Colonic mucosa (tissue), 4 donors: Measurements from ENCODE around the gene DNAJB13. TPM values are rescaled to one million over a fixed set of nuclear protein-coding genes. Genes with fewer than 3 reads are reported as not detected.

Experiments used
- DNase-seq: peaks from one replicate; pipeline ENCODE4 v3.0.0-alpha.2; 2020
- H3K27ac ChIP-seq: fragments of 200-600 bp; one replicate; pipeline ENCODE4 v1.8.0; 2021
- H3K27me3 ChIP-seq: fragments of 200-600 bp; one replicate; pipeline ENCODE4 v1.8.0; 2021
- H3K36me3 ChIP-seq: fragments of 200-600 bp; one replicate; pipeline ENCODE4 v1.8.0; 2021
- H3K4me1 ChIP-seq: fragments of 200-600 bp; one replicate; pipeline ENCODE4 v1.8.0; 2021; ENCODE audit warnings: mild to moderate bottlenecking
- H3K4me3 ChIP-seq: fragments of 200-600 bp; one replicate; pipeline ENCODE4 v1.8.0; 2021
- H3K9ac ChIP-seq, 2 donors: one replicate each; pipeline ENCODE4 v1.7.0; 2013; ENCODE audit warnings: control low read depth in 2 of 2, low read depth in 2 of 2, low read length in 2 of 2
- H3K9me3 ChIP-seq: fragments of 200-600 bp; one replicate; pipeline ENCODE4 v1.8.0; 2021
- intact Hi-C: fragments of 100-400 bp; cut with DNase I; formaldehyde crosslinking; loops from one replicate; pipeline ENCODE4 v1.14.1; 2022
- total RNA-seq, 2 donors: library from RNA; stranded (reverse); fragmentation: NEBNext Ultra II Directional in 1 of 2; extraction: Animal tissue kit (Norgen Biotek cat#: 25700) in 1 of 2; gene quantifications; one replicate each; pipeline ENCODE4 v1.2.1, GENCODE V29; 2021
- TF ChIP-seq, protein P1 (sequence below): fragments of 200-600 bp; IDR thresholded peaks from one replicate; pipeline ENCODE4 v1.8.0; 2022; ENCODE audit warnings: antibody characterized with exemption, mild to moderate bottlenecking
- donor health status: healthy.
- donor health status: DM: no; HTN: no; CAD: no.
- donor health status: DM: no; HTN: no; CAD: no.

The DNAJB13 gene
- total RNA-seq, 2 donors from 2014 or later: not detected

DNA sequence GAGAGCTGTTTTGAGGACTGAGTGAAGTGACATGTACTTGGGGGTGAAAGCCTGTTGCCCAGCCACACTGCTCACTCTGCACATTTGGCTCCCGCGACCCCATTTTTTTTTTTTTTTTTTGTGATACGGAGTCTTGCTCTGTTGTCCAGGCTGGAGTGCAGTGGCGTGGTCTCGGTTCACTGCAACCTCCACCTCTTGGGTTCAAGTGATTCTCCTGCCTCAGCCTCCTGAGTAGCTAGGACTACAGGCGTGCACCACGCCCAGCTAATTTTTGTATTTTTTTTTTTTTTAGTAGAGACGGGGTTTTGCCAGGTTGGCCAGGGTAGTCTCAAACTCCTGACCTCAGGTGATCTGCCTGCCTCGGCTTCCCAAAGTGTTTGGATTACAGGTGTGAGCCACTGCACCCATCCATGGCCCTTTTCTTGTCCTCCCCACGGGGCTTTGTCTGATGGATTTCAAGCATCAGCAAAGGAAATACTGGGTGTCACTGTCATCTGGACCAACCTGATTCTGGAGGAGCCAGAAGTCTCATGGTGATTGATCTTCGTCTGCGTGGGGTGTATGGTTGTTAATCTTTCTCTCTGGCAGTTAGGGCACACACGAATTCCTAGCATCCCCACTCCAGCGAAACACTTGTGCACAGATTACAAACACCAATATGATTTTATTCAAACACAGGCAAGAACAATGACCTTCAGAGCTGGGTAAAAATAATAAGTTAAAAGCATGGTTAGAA is 61.4 kb downstream of the DNAJB13 start:
- H3K4me1 ChIP-seq: no peaks in the 10 kb centered on the region
- no peaks in the 10 kb centered on the region for H3K36me3 ChIP-seq
- TF ChIP-seq, protein P1, sequence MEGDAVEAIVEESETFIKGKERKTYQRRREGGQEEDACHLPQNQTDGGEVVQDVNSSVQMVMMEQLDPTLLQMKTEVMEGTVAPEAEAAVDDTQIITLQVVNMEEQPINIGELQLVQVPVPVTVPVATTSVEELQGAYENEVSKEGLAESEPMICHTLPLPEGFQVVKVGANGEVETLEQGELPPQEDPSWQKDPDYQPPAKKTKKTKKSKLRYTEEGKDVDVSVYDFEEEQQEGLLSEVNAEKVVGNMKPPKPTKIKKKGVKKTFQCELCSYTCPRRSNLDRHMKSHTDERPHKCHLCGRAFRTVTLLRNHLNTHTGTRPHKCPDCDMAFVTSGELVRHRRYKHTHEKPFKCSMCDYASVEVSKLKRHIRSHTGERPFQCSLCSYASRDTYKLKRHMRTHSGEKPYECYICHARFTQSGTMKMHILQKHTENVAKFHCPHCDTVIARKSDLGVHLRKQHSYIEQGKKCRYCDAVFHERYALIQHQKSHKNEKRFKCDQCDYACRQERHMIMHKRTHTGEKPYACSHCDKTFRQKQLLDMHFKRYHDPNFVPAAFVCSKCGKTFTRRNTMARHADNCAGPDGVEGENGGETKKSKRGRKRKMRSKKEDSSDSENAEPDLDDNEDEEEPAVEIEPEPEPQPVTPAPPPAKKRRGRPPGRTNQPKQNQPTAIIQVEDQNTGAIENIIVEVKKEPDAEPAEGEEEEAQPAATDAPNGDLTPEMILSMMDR: no peak
- intact Hi-C loops: no loop called here
- H3K9ac ChIP-seq: no peak overlapping the region
- no peak overlapping the region for H3K4me3 ChIP-seq
- H3K27ac ChIP-seq: no peak overlapping the region
- H3K9me3 ChIP-seq: no peaks in the 10 kb centered on the region
- H3K27me3 ChIP-seq: no peaks in the 10 kb centered on the region
- no peak for DNase-seq

DNA sequence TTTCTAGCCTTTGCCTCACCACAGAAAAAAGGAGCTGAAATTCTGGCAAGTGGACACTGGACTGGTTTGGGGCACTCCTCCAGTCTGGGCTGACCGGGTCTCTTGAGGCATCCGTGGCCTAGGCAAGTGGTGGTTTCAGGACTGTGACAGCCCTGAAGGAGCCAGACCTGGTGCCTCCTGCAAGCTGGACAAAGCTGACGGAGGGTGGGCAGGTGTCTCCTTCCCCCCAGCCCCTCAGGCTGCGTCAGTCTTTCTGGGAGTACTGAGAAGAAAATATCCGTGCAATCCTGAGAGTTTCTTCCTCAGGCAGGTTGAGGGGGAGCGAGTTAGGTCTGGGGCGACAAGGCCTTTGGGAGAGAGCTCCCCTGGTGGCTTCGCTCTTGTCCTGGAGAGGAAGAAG is 62.3 kb downstream of the DNAJB13 start:
- no peaks in the 10 kb centered on the region for H3K36me3 ChIP-seq
- no peaks in the 10 kb centered on the region for H3K27me3 ChIP-seq
- H3K9me3 ChIP-seq: no peaks in the 10 kb centered on the region
- H3K4me3 ChIP-seq: no peak overlapping the region
- TF ChIP-seq, protein P1: no peak
- no peak overlapping the region for H3K27ac ChIP-seq
- H3K4me1 ChIP-seq: no peaks in the 10 kb centered on the region
- DNase-seq: no peak
- intact Hi-C loops: no loop called here
- no peak overlapping the region for H3K9ac ChIP-seq

DNA sequence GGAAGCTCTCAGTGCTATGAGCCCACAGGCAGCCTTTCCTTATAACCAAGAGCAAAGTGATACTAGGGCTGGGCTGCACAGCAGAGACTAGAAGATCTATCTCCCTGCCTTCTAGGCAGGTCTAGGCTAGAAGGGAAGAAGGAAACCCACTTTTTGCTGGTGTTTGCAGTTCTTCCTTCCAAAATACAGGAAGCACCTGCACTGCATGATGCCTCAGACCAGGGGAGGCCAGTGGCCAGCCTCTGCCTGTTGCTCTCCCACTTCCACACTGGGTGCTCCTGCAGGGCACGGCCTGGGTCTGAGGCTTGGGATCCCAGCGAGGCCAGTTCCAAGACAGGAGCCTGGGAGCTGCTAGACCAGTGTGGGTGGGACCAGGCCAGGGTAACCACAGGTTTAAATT is 64.1 kb downstream of the DNAJB13 start:
- TF ChIP-seq, protein P1: no peak
- intact Hi-C loops: no loop called here
- no peaks in the 10 kb centered on the region for H3K36me3 ChIP-seq
- H3K4me1 ChIP-seq: peaks cover 7% of the 10 kb centered on the region
- DNase-seq: no peak
- H3K4me3 ChIP-seq: no peak overlapping the region
- no peak overlapping the region for H3K9ac ChIP-seq
- H3K27me3 ChIP-seq: no peaks in the 10 kb centered on the region
- H3K9me3 ChIP-seq: no peaks in the 10 kb centered on the region
- H3K27ac ChIP-seq: no peak overlapping the region

DNA sequence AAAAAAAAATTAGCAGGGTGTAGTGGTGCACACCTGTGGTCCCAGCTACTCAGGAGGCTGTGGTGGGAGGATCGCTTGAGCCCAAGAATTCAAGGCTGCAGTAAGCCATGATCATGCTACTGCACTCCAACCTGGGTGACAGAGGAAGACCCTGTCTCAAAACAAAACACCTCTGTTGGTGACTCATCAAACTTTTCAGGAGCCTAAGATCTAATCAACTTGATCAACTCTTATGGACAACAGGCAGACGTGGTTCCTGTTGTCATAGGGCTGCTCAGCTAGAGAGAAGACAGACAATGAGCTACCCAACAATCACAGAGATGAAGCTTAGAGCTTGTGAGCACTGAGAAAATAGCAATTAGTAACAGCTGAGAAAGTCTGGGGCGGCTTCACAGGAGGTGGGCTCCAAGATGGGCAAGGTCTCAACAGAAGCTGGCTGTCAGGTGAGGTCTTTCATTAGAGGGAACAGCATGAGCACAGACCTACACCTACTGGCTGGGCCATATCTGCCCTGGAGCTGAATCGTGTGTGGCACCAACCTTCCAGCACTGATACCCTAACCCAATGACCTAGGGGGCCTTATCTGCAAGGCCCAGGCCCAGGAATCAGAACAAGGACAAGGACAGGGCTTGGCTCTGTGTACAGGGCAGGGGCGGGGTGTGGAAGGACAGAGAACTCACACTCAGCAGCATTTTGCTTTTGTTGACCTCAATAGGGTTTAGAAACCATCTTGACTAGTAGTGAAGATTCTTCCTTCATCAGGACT is 65.3 kb downstream of the DNAJB13 start:
- no peaks in the 10 kb centered on the region for H3K36me3 ChIP-seq
- DNase-seq: no peak
- intact Hi-C loops: no loop called here
- no peaks in the 10 kb centered on the region for H3K9me3 ChIP-seq
- TF ChIP-seq, protein P1: no peak
- H3K4me1 ChIP-seq: peaks cover 7% of the 10 kb centered on the region
- H3K4me3 ChIP-seq: no peak overlapping the region
- no peak overlapping the region for H3K9ac ChIP-seq
- H3K27ac ChIP-seq: no peak overlapping the region
- no peaks in the 10 kb centered on the region for H3K27me3 ChIP-seq

DNA sequence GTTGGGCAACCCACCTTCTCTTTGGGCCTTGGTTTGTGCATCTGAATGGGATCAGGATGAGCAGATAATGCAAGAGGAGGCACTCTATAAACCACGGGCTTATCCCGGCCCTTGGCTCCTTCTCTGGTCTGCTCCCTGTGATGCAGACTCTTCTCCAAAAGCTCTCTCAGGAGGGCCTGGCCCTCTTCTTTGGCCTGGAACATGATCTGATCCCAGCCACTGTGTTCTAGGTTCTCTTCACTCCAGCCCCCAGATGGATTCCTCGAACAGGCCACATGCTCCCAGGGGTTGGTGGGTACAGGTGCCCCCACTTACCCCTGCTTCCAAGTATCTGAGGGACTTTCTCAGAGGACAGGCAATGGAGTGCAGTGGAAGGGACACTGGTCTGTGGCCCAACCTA is 66.8 kb downstream of the DNAJB13 start:
- Histone ChIP-seq H3K9ac (peak overlapping the region in 1 of 2 donors; percentile 67), H3K4me3 (no peak overlapping the region), H3K9me3 (no peaks in the 10 kb centered on the region), H3K27me3 (no peaks in the 10 kb centered on the region), H3K4me1 (peaks cover 7% of the 10 kb centered on the region), H3K36me3 (no peaks in the 10 kb centered on the region), H3K27ac (no peak overlapping the region)
- TF ChIP-seq, protein P1: no peak
- intact Hi-C loops: no loop called here
- no peak for DNase-seq
